Tibial artery (tissue), 4 donors: Measurements from ENCODE around the gene CTNNA2.

Experiments
- DNase-seq, 2 donors: peaks; one replicate each; pipeline ENCODE4 v3.0.0-alpha.2; 2019
- H3K27ac ChIP-seq, 2 donors: fragments of 200-600 bp; sonication (generic) in 1 of 2; 1 replicate in 1 of 2; 2 replicates in 1 of 2; pipeline ENCODE4 v1.5.1; 2018 to 2019; ENCODE audit warnings: mild to moderate bottlenecking in 1 of 2
- H3K27me3 ChIP-seq, 2 donors: fragments of 200-600 bp; sonication (generic) in 1 of 2; one replicate each; pipeline versions ENCODE4 v1.5.1 to v1.6.0; 2016 to 2019
- H3K36me3 ChIP-seq, 3 donors: fragments of 200-600 bp; sonication (generic) in 2 of 3; one replicate each; pipeline ENCODE4 v1.5.1; 2016 to 2019; ENCODE audit warnings: mild to moderate bottlenecking in 2 of 3
- H3K4me1 ChIP-seq, 4 donors: fragments of 200-600 bp; sonication (generic) in 2 of 4; 1 replicate in 3 of 4; 2 replicates in 1 of 4; pipeline ENCODE4 v1.5.1; 2016 to 2019
- H3K4me3 ChIP-seq, 2 donors: fragments of 200-600 bp; sonication (generic) in 1 of 2; 1 replicate in 1 of 2; 2 replicates in 1 of 2; pipeline ENCODE4 v1.5.1; 2018 to 2019; ENCODE audit warnings: mild to moderate bottlenecking in 2 of 2
- H3K9me3 ChIP-seq, 3 donors: fragments of 200-600 bp; sonication (generic) in 1 of 3; one replicate each; pipeline ENCODE4 v1.5.1; 2016 to 2019
- intact Hi-C: fragments of 100-400 bp; cut with DNase I; formaldehyde crosslinking; loops from one replicate; pipeline ENCODE4 v1.15.0; 2023; ENCODE audit warnings: low total_unique reads
- TF ChIP-seq, protein P1 (sequence below), 2 experiments: fragments of 200-600 bp in 1 of 2; fragments of 450-650 bp in 1 of 2; IDR thresholded peaks; one replicate each; pipeline ENCODE4 v1.5.1; 2017 to 2019; ENCODE audit warnings: antibody characterized with exemption in 2 of 2, mild to moderate bottlenecking in 1 of 2, moderate library complexity in 1 of 2

The CTNNA2 gene

DNA sequence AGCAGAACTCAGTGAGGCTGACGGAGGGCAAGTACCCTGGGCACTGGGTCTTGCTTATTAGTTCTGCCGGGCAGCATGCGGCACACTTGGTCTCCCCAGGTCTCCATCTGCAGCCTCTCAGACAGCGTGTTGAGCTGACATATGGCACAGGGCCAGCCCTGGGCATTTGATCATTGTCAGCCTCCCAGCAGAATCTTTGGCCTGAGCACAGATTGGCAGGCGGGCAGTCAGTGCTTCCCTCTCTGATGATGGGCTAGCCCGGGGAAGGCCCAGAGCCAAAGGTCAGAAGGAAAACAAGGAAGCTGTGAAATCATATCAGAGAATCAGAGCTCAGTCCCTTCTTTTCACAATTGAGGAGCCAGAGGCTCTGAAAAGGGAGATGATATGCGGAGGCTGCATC, 941.8 kb downstream of the CTNNA2 start:
- Histone ChIP-seq H3K4me1 (no peaks in the 10 kb centered on the region), H3K27me3 (no peaks in the 10 kb centered on the region), H3K4me3 (no peak overlapping the region), H3K9me3 (no peaks in the 10 kb centered on the region), H3K27ac (no peak overlapping the region), H3K36me3 (no peaks in the 10 kb centered on the region)
- no peak for DNase-seq
- TF ChIP-seq, protein P1, sequence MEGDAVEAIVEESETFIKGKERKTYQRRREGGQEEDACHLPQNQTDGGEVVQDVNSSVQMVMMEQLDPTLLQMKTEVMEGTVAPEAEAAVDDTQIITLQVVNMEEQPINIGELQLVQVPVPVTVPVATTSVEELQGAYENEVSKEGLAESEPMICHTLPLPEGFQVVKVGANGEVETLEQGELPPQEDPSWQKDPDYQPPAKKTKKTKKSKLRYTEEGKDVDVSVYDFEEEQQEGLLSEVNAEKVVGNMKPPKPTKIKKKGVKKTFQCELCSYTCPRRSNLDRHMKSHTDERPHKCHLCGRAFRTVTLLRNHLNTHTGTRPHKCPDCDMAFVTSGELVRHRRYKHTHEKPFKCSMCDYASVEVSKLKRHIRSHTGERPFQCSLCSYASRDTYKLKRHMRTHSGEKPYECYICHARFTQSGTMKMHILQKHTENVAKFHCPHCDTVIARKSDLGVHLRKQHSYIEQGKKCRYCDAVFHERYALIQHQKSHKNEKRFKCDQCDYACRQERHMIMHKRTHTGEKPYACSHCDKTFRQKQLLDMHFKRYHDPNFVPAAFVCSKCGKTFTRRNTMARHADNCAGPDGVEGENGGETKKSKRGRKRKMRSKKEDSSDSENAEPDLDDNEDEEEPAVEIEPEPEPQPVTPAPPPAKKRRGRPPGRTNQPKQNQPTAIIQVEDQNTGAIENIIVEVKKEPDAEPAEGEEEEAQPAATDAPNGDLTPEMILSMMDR (IDR thresholded peaks at IDR 0.05) = no peak
- intact Hi-C loops = no loop called here

DNA sequence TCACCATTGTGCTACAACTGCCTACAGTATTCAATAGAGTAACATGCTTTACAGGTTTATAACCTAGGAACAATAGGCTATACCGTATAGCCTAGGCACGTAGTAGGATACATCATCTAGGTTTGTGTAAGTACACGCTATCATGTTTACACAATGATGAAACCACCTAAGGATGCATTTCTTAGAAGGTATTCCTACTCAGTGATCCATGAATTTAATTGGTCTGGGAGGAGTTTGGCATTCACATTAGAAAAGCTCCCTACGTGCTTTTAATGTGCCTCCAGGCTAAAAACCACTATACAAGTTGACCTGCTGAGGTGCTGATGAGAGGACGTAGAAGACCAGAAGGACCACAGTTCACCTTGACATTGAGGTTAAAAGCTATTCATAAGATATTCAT, 946.2 kb downstream of the CTNNA2 start:
- Histone ChIP-seq H3K27ac (no peak overlapping the region), H3K4me1 (no peaks in the 10 kb centered on the region), H3K4me3 (no peak overlapping the region), H3K36me3 (no peaks in the 10 kb centered on the region), H3K27me3 (no peaks in the 10 kb centered on the region), H3K9me3 (no peaks in the 10 kb centered on the region)
- no peak for DNase-seq
- intact Hi-C loops = no loop called here
- TF ChIP-seq, protein P1 (IDR thresholded peaks at IDR 0.05) = no peak

DNA sequence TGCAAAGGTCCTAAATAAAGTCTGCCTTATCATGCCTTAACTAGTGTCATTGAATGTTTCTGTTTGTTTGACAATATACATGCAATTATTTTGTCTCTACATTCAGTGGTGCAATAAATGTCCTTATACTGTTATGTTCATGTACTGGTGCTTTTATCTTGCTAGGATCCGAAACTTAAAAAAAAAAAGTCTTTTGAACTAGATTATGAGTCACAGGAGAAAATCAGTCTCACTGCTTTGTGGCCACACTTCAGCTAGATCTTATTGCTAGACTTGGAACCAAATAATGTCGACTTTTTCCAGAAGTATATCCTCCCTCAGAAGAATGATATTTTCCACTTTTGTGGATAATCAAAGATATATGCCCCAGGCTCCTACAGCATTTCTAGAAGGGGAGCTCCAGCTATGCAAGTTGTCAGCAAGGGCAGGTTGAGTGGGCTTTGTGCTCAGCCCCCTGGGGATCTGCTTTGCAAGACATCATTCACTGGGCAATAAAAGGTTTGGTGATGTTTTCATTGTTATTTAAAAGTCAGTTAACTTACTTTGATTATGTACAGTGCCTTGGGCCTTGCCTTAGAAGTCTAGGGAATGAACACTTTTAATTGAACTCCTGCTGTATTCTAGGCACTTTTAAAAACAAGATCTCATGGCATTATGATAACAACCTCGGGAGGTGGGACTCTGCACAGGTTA, 948.8 kb downstream of the CTNNA2 start:
- no peak overlapping the region for H3K27ac ChIP-seq
- no peak overlapping the region for H3K4me3 ChIP-seq
- intact Hi-C loops = no loop called here
- no peaks in the 10 kb centered on the region for H3K27me3 ChIP-seq
- DNase-seq = no peak
- TF ChIP-seq, protein P1 (IDR thresholded peaks at IDR 0.05) = no peak
- H3K36me3 ChIP-seq = no peaks in the 10 kb centered on the region
- no peaks in the 10 kb centered on the region for H3K9me3 ChIP-seq
- no peaks in the 10 kb centered on the region for H3K4me1 ChIP-seq

DNA sequence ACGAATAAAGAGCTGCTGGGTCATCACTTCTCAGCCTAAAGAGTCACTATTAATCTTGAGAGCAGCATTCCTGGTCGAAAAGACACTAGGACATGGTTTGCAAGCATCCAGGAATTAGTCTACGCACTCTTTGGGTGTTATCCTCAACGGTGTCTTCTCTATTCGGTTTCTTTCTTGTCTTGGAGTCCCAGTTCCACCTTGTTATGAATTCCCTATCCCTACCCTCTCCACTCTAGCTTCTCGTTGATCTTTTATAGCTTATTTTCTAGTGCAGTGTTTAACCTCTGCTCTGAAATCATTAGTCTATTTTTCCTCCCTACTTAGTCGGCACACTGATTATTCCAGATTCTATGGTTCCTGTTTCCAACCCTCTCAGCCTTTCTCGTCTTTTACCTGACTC, 949.8 kb downstream of the CTNNA2 start:
- intact Hi-C loops = no loop called here
- DNase-seq = no peak
- no peaks in the 10 kb centered on the region for H3K27me3 ChIP-seq
- no peak overlapping the region for H3K27ac ChIP-seq
- TF ChIP-seq, protein P1 (IDR thresholded peaks at IDR 0.05) = no peak
- H3K4me1 ChIP-seq = no peaks in the 10 kb centered on the region
- no peaks in the 10 kb centered on the region for H3K36me3 ChIP-seq
- no peaks in the 10 kb centered on the region for H3K9me3 ChIP-seq
- H3K4me3 ChIP-seq = no peak overlapping the region

DNA sequence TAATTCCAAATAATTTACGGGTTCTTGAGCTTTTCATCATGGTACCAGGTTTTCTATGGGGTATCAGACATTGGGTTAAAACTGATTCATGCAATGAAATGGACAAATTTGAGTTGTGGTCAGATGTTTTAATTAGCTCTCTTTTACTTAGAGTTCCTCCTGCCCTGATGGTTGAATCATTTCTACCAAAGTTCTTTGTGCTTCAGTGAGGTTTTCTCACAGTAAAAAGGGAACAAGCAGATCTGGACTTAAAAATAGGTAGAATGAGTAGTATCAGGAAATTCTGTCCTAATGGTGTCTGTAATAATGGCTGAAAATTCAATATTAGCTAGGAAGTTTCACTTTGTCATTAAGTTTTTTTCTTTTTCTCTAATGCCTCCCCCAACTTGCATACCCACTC, 951.4 kb downstream of the CTNNA2 start:
- no peaks in the 10 kb centered on the region for H3K9me3 ChIP-seq
- intact Hi-C loops = no loop called here
- H3K27me3 ChIP-seq = no peaks in the 10 kb centered on the region
- H3K4me1 ChIP-seq = no peaks in the 10 kb centered on the region
- no peak overlapping the region for H3K27ac ChIP-seq
- DNase-seq = no peak
- no peaks in the 10 kb centered on the region for H3K36me3 ChIP-seq
- TF ChIP-seq, protein P1 (IDR thresholded peaks at IDR 0.05) = no peak
- no peak overlapping the region for H3K4me3 ChIP-seq
